Islet of Langerhans (tissue), 1 donor: ENCODE measurements around the gene SLAIN2.
"Not testable (repeated sequence)": the region's sequence is repeated elsewhere in the genome, so short reads cannot be mapped to it uniquely, and the experiment has no call there.

Source experiments
- FAIRE-seq: peaks from one replicate; lab custom pipeline; 2011; peaks lifted over from hg19 to GRCh38; lab: Jason Lieb, UNC

SLAIN2 gene

DNA sequence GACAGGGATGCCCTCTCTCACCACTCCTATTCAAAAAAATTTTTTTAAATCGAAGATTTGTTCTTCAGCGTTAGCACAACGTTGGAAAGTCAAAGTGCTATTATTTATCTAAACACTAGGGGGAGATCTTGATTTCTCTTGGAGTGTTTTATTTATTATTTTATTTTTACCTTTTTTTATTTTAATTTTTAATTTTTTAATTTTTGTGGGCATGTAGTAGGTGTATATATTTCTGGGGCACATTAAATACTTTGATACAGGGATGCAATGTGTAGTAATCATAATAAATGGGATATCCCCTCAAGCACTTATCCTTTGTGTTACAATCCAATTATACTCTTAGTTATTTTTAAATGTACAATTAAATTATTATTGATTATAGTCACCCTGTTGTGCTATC, 104.4 kb downstream of the SLAIN2 start:
- FAIRE-seq: peak; percentile 84

DNA sequence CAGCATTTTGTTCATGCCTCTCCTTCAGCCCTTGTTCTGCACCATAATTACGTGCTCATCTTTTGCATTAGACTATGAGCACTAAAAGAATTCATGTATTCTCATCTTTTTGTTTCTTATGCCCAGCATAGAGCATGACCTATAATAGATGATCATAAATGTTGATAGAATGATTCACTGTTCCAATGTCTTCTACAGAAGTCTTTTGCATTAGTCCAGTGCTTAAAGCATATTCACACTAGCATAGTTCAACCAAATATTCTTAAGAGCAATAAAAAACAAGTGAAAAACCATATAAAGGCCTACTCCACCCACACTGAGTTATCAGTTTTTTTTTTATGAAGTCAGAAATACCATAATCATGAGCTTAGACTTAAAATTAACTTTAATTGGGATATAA, 105.3 kb downstream of the SLAIN2 start:
- no peak for FAIRE-seq

DNA sequence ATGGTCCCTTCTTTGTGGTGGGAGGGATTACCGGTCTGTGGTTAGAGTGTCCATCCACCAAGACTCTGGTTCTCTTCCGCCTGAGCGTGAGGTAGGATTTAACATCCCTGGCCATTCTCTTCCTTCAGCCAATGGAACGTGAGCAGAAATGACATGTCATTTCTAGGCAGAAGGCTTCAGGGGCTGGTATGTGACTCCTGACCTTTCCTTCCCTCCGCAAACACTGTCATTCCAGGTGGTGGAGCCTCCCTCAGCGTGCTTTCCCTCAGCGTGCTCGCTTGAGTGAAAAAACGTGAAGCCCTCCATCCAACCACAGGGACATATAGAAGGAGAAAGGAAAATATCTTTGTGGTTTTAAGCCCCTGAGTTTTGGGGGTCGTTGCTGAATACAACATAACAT, 107.8 kb downstream of the SLAIN2 start:
- FAIRE-seq: no peak

DNA sequence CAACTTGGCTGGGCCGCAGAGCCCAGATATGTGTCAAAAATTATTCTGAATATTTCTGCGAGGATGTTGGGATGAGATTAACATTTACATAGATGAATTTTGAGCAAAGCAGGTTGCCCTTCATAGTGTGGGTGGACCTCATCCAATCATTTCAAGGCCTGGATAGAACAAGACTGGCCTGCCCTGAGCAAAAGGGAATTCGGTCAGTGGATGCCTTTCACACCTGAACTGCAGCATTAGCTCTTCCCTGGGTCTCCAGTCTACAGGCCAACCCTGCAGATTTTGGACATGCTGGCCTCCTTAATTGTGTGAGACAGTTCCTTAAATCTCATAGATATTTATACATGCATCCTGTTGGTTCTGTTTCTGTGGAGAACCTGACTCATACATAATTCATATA, 109.4 kb downstream of the SLAIN2 start:
- no peak for FAIRE-seq

GRCh38 chr4:48451656-48452055, 110.3 kb downstream of the SLAIN2 start:
- not testable (repeated sequence) for FAIRE-seq

DNA sequence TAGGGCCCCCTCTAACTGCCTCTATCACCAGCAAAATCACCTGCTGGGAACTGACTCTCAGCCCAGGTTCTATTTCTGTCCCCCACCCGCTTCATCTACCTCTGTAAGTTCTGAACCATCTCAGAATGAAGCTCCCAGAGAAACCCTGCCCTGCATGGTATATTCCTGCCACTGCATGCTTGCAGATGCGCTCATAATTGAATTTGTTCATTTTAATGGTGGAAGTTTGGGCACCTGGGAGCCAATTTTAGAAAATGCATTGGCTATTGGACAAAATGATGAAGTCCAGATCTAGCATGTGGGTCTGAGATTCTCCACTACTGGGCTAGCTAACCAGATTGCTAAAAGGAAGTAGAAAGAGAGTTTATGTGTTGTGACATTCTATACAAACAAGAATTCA, 113.3 kb downstream of the SLAIN2 start:
- no peak for FAIRE-seq

- no peak for FAIRE-seq
Measured at GRCh38 chr4:48461000-48461399, 119.7 kb downstream of the SLAIN2 start.

DNA sequence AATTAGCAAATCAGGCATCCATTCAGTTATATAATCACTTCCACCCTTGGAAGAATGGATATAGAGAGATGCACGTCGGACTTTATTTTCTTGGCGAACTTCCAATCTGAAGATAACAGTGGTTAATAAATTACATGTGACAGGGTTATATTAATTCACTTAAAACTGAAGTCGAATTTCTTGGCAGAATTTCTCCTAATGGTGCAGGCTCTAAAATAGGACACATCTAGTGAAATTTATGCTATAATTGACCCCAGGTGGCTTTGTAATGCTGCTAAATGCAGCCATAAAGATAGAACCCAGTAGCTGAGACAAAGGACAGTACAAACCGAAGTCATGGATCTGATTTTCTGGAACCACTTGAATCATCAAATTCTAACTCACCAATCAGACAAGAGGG, 121.0 kb downstream of the SLAIN2 start:
- no peak for FAIRE-seq

DNA sequence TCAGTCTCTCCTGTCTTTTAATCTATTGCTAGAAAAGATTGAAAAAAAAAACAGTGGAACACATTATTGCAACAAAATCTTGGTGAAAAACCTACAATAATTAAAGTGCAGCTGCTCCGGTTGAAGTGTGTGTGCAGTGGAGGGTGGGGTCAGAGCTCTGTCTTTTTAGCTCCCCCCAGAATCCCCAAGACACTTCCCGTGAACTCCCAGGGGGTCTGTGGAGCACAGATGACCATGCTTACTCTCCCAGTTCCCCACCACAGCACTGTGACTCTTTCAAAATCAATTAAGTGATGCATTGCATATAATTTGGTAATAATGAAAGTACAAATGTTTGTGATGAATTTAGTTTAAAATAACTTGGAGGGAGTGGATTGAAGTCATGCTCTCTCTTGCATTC, 126.1 kb downstream of the SLAIN2 start:
- no peak for FAIRE-seq

DNA sequence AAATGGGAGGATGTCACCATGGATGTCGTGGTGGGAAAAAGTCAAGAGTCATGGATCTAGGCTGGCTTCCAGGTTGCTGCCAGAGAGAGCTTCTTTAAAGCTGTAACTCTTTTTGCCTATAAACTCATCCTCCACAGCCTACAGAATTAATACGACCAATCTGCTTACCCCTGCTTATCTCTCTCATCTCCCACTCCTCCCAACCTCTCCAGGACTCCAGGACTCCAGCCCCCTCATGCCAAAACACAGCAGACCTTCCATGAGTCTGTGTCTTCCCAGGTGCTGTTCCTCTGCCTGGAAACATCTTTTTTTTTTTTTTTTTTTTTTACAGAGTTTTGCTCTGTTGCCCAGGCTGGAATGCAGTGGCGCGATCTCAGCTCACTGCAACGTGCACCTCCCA, 126.6 kb downstream of the SLAIN2 start:
- FAIRE-seq: no peak

DNA sequence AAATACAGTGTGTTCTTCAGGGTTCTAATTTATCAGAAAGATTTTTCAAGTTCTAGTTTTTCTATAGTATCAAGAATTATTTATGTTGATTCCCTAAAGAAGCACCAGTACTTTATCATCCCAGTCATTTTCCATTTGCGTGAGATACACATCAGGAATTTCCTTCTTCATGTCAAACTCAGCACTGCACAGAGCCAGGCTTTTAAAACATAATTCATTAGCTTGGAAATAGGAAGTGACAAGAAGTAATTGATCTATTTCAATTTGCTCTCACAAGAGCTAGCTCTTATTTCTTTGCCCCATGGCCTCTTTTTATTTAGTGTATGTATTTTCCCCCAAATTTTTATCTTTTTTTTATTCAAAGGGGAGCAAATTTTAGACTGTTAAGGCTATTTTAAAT, 128.8 kb downstream of the SLAIN2 start:
- FAIRE-seq: no peak

- no peak for FAIRE-seq
Measured at GRCh38 chr4:48470570-48470969, 129.2 kb downstream of the SLAIN2 start.

DNA sequence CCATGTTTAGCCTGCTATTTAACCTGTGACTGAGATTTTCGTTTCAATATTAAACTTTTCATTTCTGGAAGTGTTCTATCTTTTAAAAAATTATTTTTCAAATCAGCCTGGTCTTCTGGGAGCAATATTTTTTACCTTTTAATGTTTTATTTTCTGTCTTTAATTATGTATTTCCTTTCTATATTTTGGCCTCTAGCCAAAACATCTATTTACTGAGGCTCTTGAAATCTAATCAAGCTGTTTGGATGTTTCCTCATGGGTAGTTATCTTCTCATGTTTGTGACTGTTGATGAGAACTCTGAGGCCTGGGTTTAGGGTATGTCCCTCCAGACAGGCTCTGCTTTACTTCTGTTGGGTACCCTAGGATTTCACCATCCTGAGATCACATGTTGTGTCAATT, 131.5 kb downstream of the SLAIN2 start:
- FAIRE-seq: no peak

GRCh38 chr4:48475770-48476169, 134.4 kb downstream of the SLAIN2 start:
- no peak for FAIRE-seq
